Nephron progenitor cell (in vitro differentiated cells): ENCODE measurements around the gene SBK2.

ENCODE experiments used
- DNase-seq: peaks from one replicate; pipeline ENCODE4 v3.0.0; 2021
- H3K27ac Mint-ChIP-seq: 2 replicates; pipeline ENCODE4 v1.8.0; 2021; ENCODE audit warnings: mild to moderate bottlenecking, moderate library complexity, mixed read lengths
- H3K27me3 Mint-ChIP-seq: 2 replicates; pipeline ENCODE4 v1.8.0; 2021; ENCODE audit warnings: mild to moderate bottlenecking, low read depth, mixed read lengths; ENCODE audit not compliant: poor library complexity
- H3K36me3 Mint-ChIP-seq: 2 replicates; pipeline ENCODE4 v1.8.0; 2021; ENCODE audit warnings: low read depth, mixed read lengths
- H3K4me1 Mint-ChIP-seq: 2 replicates; pipeline ENCODE4 v1.8.0; 2021; ENCODE audit warnings: mixed read lengths
- H3K4me3 Mint-ChIP-seq: 2 replicates; pipeline ENCODE4 v1.8.0; 2021; ENCODE audit warnings: mild to moderate bottlenecking, moderate library complexity, mixed read lengths
- H3K9me3 Mint-ChIP-seq: 2 replicates; pipeline ENCODE4 v1.8.0; 2021; ENCODE audit warnings: mild to moderate bottlenecking, moderate library complexity, mixed read lengths
- CTCF ChIP-seq: fragments of 200-600 bp; sonication (generic); IDR thresholded peaks from 2 replicates; pipeline ENCODE4 v1.5.0; 2021; ENCODE audit warnings: antibody characterized with exemption

SBK2 gene

GRCh38 chr19:55479451-55480230 is 57.3 kb downstream of the SBK2 start:
- no peak for TF ChIP-seq CTCF
- Mint-ChIP-seq H3K4me3 (peak overlapping the region; percentile 90), H3K27ac (peak overlapping the region; percentile 13), H3K27me3 (no peaks in the 10 kb centered on the region), H3K4me1 (peaks cover 50% of the 10 kb centered on the region), H3K36me3 (peaks cover 7% of the 10 kb centered on the region), H3K9me3 (no peaks in the 10 kb centered on the region)
- DNase-seq = no peak

- peak overlapping the region; percentile 57 for H3K27ac Mint-ChIP-seq
- no peak for DNase-seq
- H3K27me3 Mint-ChIP-seq = no peaks in the 10 kb centered on the region
- no peak for TF ChIP-seq CTCF
- peaks cover 7% of the 10 kb centered on the region for H3K36me3 Mint-ChIP-seq
- no peaks in the 10 kb centered on the region for H3K9me3 Mint-ChIP-seq
- H3K4me3 Mint-ChIP-seq = peak overlapping the region; percentile 90
- H3K4me1 Mint-ChIP-seq = peaks cover 55% of the 10 kb centered on the region
These were observed 57.9 kb downstream of the SBK2 start for GRCh38 chr19:55479045-55479444.
